ENCODE results near the gene ABI3BP.

The ABI3BP gene

GRCh38 chr3:100850156-100850555, 143.1 kb downstream of the ABI3BP start:
- no peak for TF ChIP-seq MYC (IDR thresholded peaks at IDR 0.05; ENCODE audit: low read depth, low read length)
- no peak for TF ChIP-seq POLR2A (IDR thresholded peaks at IDR 0.05; ENCODE audit: extremely low read depth, insufficient read length)
- TF ChIP-seq, protein P1, sequence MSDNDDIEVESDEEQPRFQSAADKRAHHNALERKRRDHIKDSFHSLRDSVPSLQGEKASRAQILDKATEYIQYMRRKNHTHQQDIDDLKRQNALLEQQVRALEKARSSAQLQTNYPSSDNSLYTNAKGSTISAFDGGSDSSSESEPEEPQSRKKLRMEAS (IDR thresholded peaks at IDR 0.05; ENCODE audit: low read depth, low read length), result no peak
- TF ChIP-seq, protein P2, sequence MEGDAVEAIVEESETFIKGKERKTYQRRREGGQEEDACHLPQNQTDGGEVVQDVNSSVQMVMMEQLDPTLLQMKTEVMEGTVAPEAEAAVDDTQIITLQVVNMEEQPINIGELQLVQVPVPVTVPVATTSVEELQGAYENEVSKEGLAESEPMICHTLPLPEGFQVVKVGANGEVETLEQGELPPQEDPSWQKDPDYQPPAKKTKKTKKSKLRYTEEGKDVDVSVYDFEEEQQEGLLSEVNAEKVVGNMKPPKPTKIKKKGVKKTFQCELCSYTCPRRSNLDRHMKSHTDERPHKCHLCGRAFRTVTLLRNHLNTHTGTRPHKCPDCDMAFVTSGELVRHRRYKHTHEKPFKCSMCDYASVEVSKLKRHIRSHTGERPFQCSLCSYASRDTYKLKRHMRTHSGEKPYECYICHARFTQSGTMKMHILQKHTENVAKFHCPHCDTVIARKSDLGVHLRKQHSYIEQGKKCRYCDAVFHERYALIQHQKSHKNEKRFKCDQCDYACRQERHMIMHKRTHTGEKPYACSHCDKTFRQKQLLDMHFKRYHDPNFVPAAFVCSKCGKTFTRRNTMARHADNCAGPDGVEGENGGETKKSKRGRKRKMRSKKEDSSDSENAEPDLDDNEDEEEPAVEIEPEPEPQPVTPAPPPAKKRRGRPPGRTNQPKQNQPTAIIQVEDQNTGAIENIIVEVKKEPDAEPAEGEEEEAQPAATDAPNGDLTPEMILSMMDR (IDR thresholded peaks at IDR 0.05; ENCODE audit: low read depth, low read length), result no peak
- no peak for DNase-seq (ENCODE audit: low read depth)
- H3K4me3 ChIP-seq (ENCODE audit: low read depth, low read length), result no peak overlapping the region

GRCh38 chr3:100844063-100844936, 148.9 kb downstream of the ABI3BP start:
- TF ChIP-seq, protein P2 (IDR thresholded peaks at IDR 0.05; ENCODE audit: low read depth, low read length), result no peak
- TF ChIP-seq, protein P1 (IDR thresholded peaks at IDR 0.05; ENCODE audit: low read depth, low read length), result no peak
- TF ChIP-seq POLR2A (IDR thresholded peaks at IDR 0.05; ENCODE audit: extremely low read depth, insufficient read length) (no peak), MYC (IDR thresholded peaks at IDR 0.05; ENCODE audit: low read depth, low read length) (no peak)
- DNase-seq (ENCODE audit: low read depth), result no peak

DNA sequence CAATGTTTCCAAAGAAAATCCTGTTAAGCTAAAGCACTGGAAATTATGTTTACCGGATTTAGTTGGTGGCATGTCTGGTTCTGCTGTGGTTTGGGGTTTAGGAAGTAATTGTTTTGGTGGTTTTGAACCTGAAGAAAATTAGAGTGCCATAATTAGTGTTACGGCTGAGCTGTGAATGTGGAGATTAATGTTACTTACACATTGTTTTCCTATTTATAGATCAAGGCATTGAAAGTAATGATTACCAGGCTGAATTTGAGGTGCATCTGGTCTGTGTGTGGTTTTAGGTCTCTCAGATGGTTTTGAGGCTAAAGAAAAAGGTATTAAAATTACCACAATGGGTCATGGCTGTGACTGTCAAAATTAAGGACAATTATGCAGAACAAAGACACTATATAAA, 155.1 kb downstream of the ABI3BP start:
- TF ChIP-seq POLR2A (IDR thresholded peaks at IDR 0.05; ENCODE audit: extremely low read depth, insufficient read length), result no peak
- TF ChIP-seq, protein P1 (IDR thresholded peaks at IDR 0.05; ENCODE audit: low read depth, low read length), result no peak
- TF ChIP-seq, protein P2 (IDR thresholded peaks at IDR 0.05; ENCODE audit: low read depth, low read length), result no peak
- TF ChIP-seq MYC (IDR thresholded peaks at IDR 0.05; ENCODE audit: low read depth, low read length), result no peak
- DNase-seq (ENCODE audit: low read depth), result no peak
- no peak overlapping the region for H3K4me3 ChIP-seq (ENCODE audit: low read depth, low read length)

More at GRCh38 chr3:100844063-100844936, 148.9 kb downstream of the ABI3BP start:
- no peak overlapping the region for H3K4me3 ChIP-seq (ENCODE audit: low read depth, low read length)

DNA sequence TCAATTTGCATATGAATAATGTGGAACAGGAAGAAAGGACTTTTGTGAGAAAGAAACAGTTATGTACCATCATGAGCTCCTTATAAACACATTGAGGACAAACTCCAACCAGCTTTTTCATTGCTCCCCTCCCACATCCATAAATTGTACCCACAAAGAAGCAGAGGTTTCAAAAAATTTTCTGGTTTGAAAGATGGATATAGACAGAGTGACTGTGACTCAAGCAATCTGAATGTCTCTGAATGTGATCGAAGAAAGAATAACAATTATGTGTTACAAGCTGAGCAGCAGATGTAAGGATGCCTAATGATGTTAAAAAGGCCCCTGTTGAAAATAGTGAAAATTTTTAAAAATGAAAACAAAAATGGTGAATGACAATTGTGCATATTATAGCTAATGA, 156.6 kb downstream of the ABI3BP start:
- DNase-seq (ENCODE audit: low read depth), result no peak
- no peak overlapping the region for H3K4me3 ChIP-seq (ENCODE audit: low read depth, low read length)
- TF ChIP-seq, protein P2 (IDR thresholded peaks at IDR 0.05; ENCODE audit: low read depth, low read length), result no peak
- no peak for TF ChIP-seq POLR2A (IDR thresholded peaks at IDR 0.05; ENCODE audit: extremely low read depth, insufficient read length)
- TF ChIP-seq, protein P1 (IDR thresholded peaks at IDR 0.05; ENCODE audit: low read depth, low read length), result no peak
- no peak for TF ChIP-seq MYC (IDR thresholded peaks at IDR 0.05; ENCODE audit: low read depth, low read length)

- no peak overlapping the region for H3K4me3 ChIP-seq (ENCODE audit: low read depth, low read length)
- TF ChIP-seq, protein P1 (IDR thresholded peaks at IDR 0.05; ENCODE audit: low read depth, low read length), result no peak
- no peak for DNase-seq (ENCODE audit: low read depth)
Observed at GRCh38 chr3:100834332-100834731, 158.9 kb downstream of the ABI3BP start.

DNA sequence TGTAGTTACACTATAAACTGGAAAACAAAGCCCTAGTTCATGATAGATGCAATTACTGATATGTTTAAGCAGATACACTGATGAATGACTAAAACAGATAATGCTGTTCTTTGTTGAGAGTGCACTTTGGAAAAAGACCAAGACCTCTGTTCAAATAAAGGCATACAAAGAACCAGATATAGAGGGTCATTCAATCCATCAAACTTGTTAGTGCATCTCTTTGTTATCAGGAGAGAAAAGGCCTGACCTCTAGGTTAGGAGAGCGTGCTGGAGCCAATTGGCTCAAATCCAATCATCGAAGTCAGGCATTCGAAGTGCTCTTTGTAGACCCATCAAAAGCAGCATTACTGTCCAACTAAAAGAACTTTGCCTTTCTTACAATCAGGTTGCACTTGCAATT, 159.7 kb downstream of the ABI3BP start:
- no peak overlapping the region for H3K4me3 ChIP-seq (ENCODE audit: low read depth, low read length)
- TF ChIP-seq, protein P1 (IDR thresholded peaks at IDR 0.05; ENCODE audit: low read depth, low read length), result no peak
- TF ChIP-seq, protein P2 (IDR thresholded peaks at IDR 0.05; ENCODE audit: low read depth, low read length), result no peak
- no peak for TF ChIP-seq MYC (IDR thresholded peaks at IDR 0.05; ENCODE audit: low read depth, low read length)
- TF ChIP-seq POLR2A (IDR thresholded peaks at IDR 0.05; ENCODE audit: extremely low read depth, insufficient read length), result no peak
- DNase-seq (ENCODE audit: low read depth), result no peak

All from NB4 (cell line).